ENCODE measurements around the gene DOCK1.

The DOCK1 gene

GRCh38 chr10:127402596-127403409 is 497.6 kb downstream of the DOCK1 start:
- no peak for DNase-seq (ENCODE audit: low spot score)

- no peak for DNase-seq (ENCODE audit: low spot score)
Observed at GRCh38 chr10:127405221-127405620, 500.0 kb downstream of the DOCK1 start.

GRCh38 chr10:127406018-127406550 is 500.9 kb downstream of the DOCK1 start:
- no peak for DNase-seq (ENCODE audit: low spot score)

GRCh38 chr10:127407551-127407950 is 502.3 kb downstream of the DOCK1 start:
- DNase-seq (ENCODE audit: low spot score) = no peak

GRCh38 chr10:127408112-127408710 is 503.0 kb downstream of the DOCK1 start:
- no peak for DNase-seq (ENCODE audit: low spot score)

- no peak for DNase-seq (ENCODE audit: low spot score)
Observed at GRCh38 chr10:127408733-127409132, 503.5 kb downstream of the DOCK1 start.

- DNase-seq (ENCODE audit: low spot score) = peak; percentile 19
Observed at GRCh38 chr10:127410030-127410429, 504.8 kb downstream of the DOCK1 start.

GRCh38 chr10:127411062-127411461 is 505.8 kb downstream of the DOCK1 start:
- DNase-seq (ENCODE audit: low spot score) = no peak

- DNase-seq (ENCODE audit: low spot score) = no peak
Observed at GRCh38 chr10:127413326-127413725, 508.1 kb downstream of the DOCK1 start.

- no peak for DNase-seq (ENCODE audit: low spot score)
Observed at GRCh38 chr10:127414024-127414423, 508.8 kb downstream of the DOCK1 start.

GRCh38 chr10:127415116-127415515 is 509.9 kb downstream of the DOCK1 start:
- DNase-seq (ENCODE audit: low spot score) = no peak

GRCh38 chr10:127415901-127416581 is 510.8 kb downstream of the DOCK1 start:
- no peak for DNase-seq (ENCODE audit: low spot score)

GRCh38 chr10:127417031-127417430 is 511.8 kb downstream of the DOCK1 start:
- no peak for DNase-seq (ENCODE audit: low spot score)

GRCh38 chr10:127417686-127418401 is 512.6 kb downstream of the DOCK1 start:
- DNase-seq (ENCODE audit: low spot score) = no peak

GRCh38 chr10:127418536-127419168 is 513.4 kb downstream of the DOCK1 start:
- DNase-seq (ENCODE audit: low spot score) = no peak

- no peak for DNase-seq (ENCODE audit: low spot score)
Observed at GRCh38 chr10:127420138-127420684, 515.0 kb downstream of the DOCK1 start.

- DNase-seq (ENCODE audit: low spot score) = no peak
Observed at GRCh38 chr10:127423218-127423915, 518.1 kb downstream of the DOCK1 start.

GRCh38 chr10:127424594-127425264 is 519.5 kb downstream of the DOCK1 start:
- DNase-seq (ENCODE audit: low spot score) = no peak

GRCh38 chr10:127426746-127427145 is 521.5 kb downstream of the DOCK1 start:
- no peak for DNase-seq (ENCODE audit: low spot score)

GRCh38 chr10:127427926-127428325 is 522.7 kb downstream of the DOCK1 start:
- DNase-seq (ENCODE audit: low spot score) = no peak

Data from HuH-7.5 (cell line).